GM12878 (cell line): ENCODE data around the gene ARHGAP30. TPM values are rescaled to one million over a fixed set of nuclear protein-coding genes. Genes with fewer than 3 reads are reported as not detected.

Experiments used
- BCL11A ChIP-seq: IDR thresholded peaks from 2 replicates; pipeline ENCODE4 v1.6.1; 2011; ENCODE audit warnings: low read depth, low read length
- CHD2 ChIP-seq: IDR thresholded peaks from 2 replicates; pipeline ENCODE4 v1.6.1; 2011; ENCODE audit warnings: low read depth, low read length, improper control_type of control experiment, borderline replicate concordance
- HDAC6 ChIP-seq: fragments of 200-600 bp; sonication (generic); IDR thresholded peaks from one replicate; pipeline ENCODE4 v1.8.0; 2017; ENCODE audit warnings: antibody characterized with exemption; ENCODE audit not compliant: unreplicated experiment
- IKZF2 ChIP-seq, 2 experiments: fragments of 450-650 bp; IDR thresholded peaks; 2 replicates each; pipeline ENCODE4 v1.6.1; 2017; ENCODE audit warnings: mild to moderate bottlenecking in 2 of 2, moderate library complexity in 2 of 2
- MAX ChIP-seq: IDR thresholded peaks from 2 replicates; pipeline ENCODE4 v1.6.1; 2012; ENCODE audit warnings: low read depth, low read length, improper control_type of control experiment
- NRF1 ChIP-seq: conservative IDR thresholded peaks from 2 replicates; pipeline ENCODE4 v1.6.1; 2011; ENCODE audit warnings: mild to moderate bottlenecking, low read depth, low read length, improper control_type of control experiment
- PML ChIP-seq: IDR thresholded peaks from 2 replicates; pipeline ENCODE4 v1.6.1; 2012; ENCODE audit warnings: low read length, inconsistent platforms
- SREBF1 ChIP-seq: IDR thresholded peaks from 2 replicates; pipeline ENCODE4 v1.6.1; 2012; ENCODE audit warnings: mild to moderate bottlenecking, low read length
- TAF1 ChIP-seq: IDR thresholded peaks from 2 replicates; pipeline ENCODE4 v1.6.1; 2011; ENCODE audit warnings: mild to moderate bottlenecking, low read depth, low read length, borderline replicate concordance
- polyA plus RNA-seq, 11 experiments: library from polyadenylated mRNA; depleted of rRNA in 4 of 11; unstranded in 6 of 11; stranded (reverse) in 5 of 11; fragments of >200 nt; fragmentation: Nextera tagmentation in 4 of 11; fragmentation: Illumina TruSeq in 1 of 11; extraction: Ambion mirVana in 4 of 11; extraction: Trizol in 1 of 11; gene quantifications; 1 replicate in 1 of 11; 2 replicates in 10 of 11; pipeline versions ENCODE4 v1.2.1 to v1.2.3, GENCODE V29; 2011 to 2016; ENCODE audit warnings: inconsistent platforms in 2 of 11, missing spikeins in 2 of 11, low read depth in 1 of 11
- total RNA-seq, 4 experiments: library from RNA; depleted of rRNA in 3 of 4; stranded (reverse); fragments of >200 nt in 3 of 4; fragmentation: Illumina TruSeq in 1 of 4; extraction: Trizol in 1 of 4; gene quantifications; 2 replicates each; pipeline versions ENCODE4 v1.2.1 to v1.2.3, GENCODE V29; 2013 to 2021
- TF ChIP-seq, protein P1 (sequence below): IDR thresholded peaks from 2 replicates; pipeline ENCODE4 v1.6.1; 2012; ENCODE audit warnings: mild to moderate bottlenecking, low read depth, low read length

Gene ARHGAP30
- total and polyA plus RNA-seq, 10 of the 15 experiments (the other 5 are each of a cell fraction or from before 2014, with no cell fraction given), result 12.9 to 143 (median 76.3) TPM

DNA sequence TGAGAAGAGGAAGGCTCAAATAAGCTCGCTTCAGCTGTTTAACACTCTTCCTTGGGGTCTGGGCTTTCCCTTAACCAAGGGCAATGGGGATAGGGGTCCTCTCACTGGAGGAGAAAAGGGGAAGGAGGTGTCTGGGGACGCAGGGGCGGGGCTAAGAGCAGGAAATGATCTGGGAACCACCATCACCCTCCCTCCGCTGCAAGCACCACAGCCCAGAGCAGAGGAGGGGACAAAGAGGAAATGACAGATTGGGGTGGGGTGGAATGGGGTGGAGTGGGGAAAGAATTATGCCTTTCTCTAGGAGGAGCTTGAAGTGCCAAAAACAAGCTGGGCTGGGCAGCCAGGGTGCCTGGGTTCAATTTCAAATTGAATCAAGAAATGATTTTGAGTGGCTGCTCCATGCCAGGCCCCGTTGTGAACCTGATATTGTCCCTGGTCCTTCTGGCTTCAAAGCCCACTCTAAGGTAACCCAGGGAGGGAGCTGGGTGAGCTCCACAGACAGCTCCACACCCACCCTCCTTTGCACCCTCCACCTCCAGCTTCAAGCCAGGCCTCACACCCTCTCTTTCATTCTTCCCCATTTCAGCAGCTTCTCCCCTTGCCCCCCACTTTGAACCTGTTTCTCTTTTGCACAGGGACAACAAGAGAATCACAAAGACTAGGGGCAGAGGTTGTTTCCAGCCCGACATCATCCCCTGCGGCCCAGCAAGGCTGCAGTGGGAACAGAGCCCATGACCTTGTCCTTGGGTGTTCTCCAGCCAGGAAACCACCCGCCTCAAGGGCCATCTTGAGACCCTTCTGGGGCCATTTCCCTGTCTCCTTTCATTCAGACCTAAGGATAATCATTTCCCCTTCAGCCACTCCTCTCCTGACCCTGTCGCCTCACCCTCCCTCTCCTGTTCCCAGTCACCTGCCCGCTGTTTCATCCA, 1.1 kb downstream of the ARHGAP30 start (continued):
- TF ChIP-seq, protein P1, sequence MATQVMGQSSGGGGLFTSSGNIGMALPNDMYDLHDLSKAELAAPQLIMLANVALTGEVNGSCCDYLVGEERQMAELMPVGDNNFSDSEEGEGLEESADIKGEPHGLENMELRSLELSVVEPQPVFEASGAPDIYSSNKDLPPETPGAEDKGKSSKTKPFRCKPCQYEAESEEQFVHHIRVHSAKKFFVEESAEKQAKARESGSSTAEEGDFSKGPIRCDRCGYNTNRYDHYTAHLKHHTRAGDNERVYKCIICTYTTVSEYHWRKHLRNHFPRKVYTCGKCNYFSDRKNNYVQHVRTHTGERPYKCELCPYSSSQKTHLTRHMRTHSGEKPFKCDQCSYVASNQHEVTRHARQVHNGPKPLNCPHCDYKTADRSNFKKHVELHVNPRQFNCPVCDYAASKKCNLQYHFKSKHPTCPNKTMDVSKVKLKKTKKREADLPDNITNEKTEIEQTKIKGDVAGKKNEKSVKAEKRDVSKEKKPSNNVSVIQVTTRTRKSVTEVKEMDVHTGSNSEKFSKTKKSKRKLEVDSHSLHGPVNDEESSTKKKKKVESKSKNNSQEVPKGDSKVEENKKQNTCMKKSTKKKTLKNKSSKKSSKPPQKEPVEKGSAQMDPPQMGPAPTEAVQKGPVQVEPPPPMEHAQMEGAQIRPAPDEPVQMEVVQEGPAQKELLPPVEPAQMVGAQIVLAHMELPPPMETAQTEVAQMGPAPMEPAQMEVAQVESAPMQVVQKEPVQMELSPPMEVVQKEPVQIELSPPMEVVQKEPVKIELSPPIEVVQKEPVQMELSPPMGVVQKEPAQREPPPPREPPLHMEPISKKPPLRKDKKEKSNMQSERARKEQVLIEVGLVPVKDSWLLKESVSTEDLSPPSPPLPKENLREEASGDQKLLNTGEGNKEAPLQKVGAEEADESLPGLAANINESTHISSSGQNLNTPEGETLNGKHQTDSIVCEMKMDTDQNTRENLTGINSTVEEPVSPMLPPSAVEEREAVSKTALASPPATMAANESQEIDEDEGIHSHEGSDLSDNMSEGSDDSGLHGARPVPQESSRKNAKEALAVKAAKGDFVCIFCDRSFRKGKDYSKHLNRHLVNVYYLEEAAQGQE, result no peak
- TF ChIP-seq TAF1 (no peak; the same call in 1 of the 2 replicates), CHD2 (no peak), HDAC6 (no peak), SREBF1 (no peak), IKZF2 (IDR thresholded peaks at IDR 0.05) (peak; percentile 49 to 71; a peak in 3 of 4 replicates), MAX (no peak), PML (peak; percentile 54; the same call in 1 of the 2 replicates), BCL11A (no peak), NRF1 (no peak)
- TF ChIP-seq, all 136 proteins: peak for 28
